ENCODE data around the gene ZDHHC4. TPM values are rescaled to one million over a fixed set of nuclear protein-coding genes. Genes with fewer than 3 reads are reported as not detected.

Gene ZDHHC4
- polyA plus RNA-seq (2013, experiment 1 of 2) = 48.8 TPM
- 54.1 TPM for polyA plus RNA-seq (2013, experiment 2 of 2)

GRCh38 chr7:6577369-6578113 lies at the start of gene ZDHHC4:
TSS of gene ZDHHC4 (plus strand) at chr7:6577454. CDS start at chr7:6580562, 3,108 bp downstream.
- peaks cover 2 to 3% of the 10 kb centered on the region in 2 experiments for H3K27me3 ChIP-seq (ENCODE audit: control insufficient read depth in 1 of 2, insufficient read depth in 1 of 2, low read length in 2 of 2)
- H2BK120ac ChIP-seq (ENCODE audit: low read depth, low read length) = peak within 1 kb of the TSS; percentile 54
- peak within 1 kb of the TSS in 1 of 2 experiments; percentile 18 for H2BK12ac ChIP-seq (ENCODE audit: low read length in 2 of 2)
- H2BK5ac ChIP-seq (ENCODE audit: low read depth, low read length, poor library complexity, severe bottlenecking) = peak within 1 kb of the TSS; percentile 22
- H3K79me1 ChIP-seq (replicated peaks; ENCODE audit: low read length, poor library complexity, severe bottlenecking) = peaks cover 9% of the 10 kb centered on the region
- peak within 1 kb of the TSS; percentile 99 for H4K8ac ChIP-seq (ENCODE audit: low read length)
- 39% methylated on average over 29 of the region's 51 CpGs for WGBS
- peak within 1 kb of the TSS; percentile 78 for H2BK15ac ChIP-seq (ENCODE audit: low read depth, poor library complexity, severe bottlenecking)
- DNase-seq = peak; percentile 89
- H3K9ac ChIP-seq (ENCODE audit: low read length) = peak within 1 kb of the TSS; percentile 90
- peaks cover 11 to 24% of the 10 kb centered on the region in 2 experiments for H3K36me3 ChIP-seq (ENCODE audit: control insufficient read depth in 1 of 2, insufficient read depth in 2 of 2, low read depth in 1 of 2, low read length in 2 of 2)
- H3K14ac ChIP-seq (ENCODE audit: low read length in 2 of 2) = peak within 1 kb of the TSS; percentile 37 to 77
- peak within 1 kb of the TSS; percentile 98 for H4K91ac ChIP-seq (ENCODE audit: low read length)
- peak within 1 kb of the TSS; percentile 66 for H3K4me2 ChIP-seq (ENCODE audit: low read length, poor library complexity, severe bottlenecking)
- no peak within 1 kb of the TSS for H3K23ac ChIP-seq (ENCODE audit: low read length in 2 of 2)
- no peaks in the 10 kb centered on the region for H3K9me3 ChIP-seq (ENCODE audit: control insufficient read depth, low read length)
- peak within 1 kb of the TSS; percentile 29 to 91 for H3K18ac ChIP-seq (ENCODE audit: low read depth in 1 of 2, low read length in 2 of 2)
- H3K4me3 ChIP-seq (ENCODE audit: insufficient read depth in 1 of 2, low read depth in 1 of 2, low read length in 2 of 2) = peak within 1 kb of the TSS; percentile 73 to 86
- peak within 1 kb of the TSS; percentile 24 to 95 for H3K4ac ChIP-seq (ENCODE audit: low read depth in 1 of 2, low read length in 2 of 2)
- no peak within 1 kb of the TSS for H2AFZ ChIP-seq (ENCODE audit: low read depth, low read length)
- H2AK5ac ChIP-seq (ENCODE audit: low read length, severe bottlenecking) = no peak within 1 kb of the TSS
- peaks cover 12% of the 10 kb centered on the region for H3K4me1 ChIP-seq (ENCODE audit: control insufficient read depth, insufficient read depth, low read depth, low read length)
- H3K27ac ChIP-seq (ENCODE audit: low read length, poor library complexity, severe bottlenecking) = peak within 1 kb of the TSS; percentile 13

- H2BK120ac ChIP-seq (ENCODE audit: low read depth, low read length) = no peak overlapping the region
- no peaks in the 10 kb centered on the region for H3K36me3 ChIP-seq (ENCODE audit: control insufficient read depth in 1 of 2, insufficient read depth in 2 of 2, low read depth in 1 of 2, low read length in 2 of 2)
- H2AK5ac ChIP-seq (ENCODE audit: low read length, severe bottlenecking) = no peak overlapping the region
- no peak overlapping the region for H3K27ac ChIP-seq (ENCODE audit: low read length, poor library complexity, severe bottlenecking)
- no peak overlapping the region for H3K14ac ChIP-seq (ENCODE audit: low read length in 2 of 2)
- no peaks in the 10 kb centered on the region for H3K79me1 ChIP-seq (replicated peaks; ENCODE audit: low read length, poor library complexity, severe bottlenecking)
- no peak overlapping the region for H3K18ac ChIP-seq (ENCODE audit: low read depth in 1 of 2, low read length in 2 of 2)
- H4K91ac ChIP-seq (ENCODE audit: low read length) = no peak overlapping the region
- H2BK5ac ChIP-seq (ENCODE audit: low read depth, low read length, poor library complexity, severe bottlenecking) = no peak overlapping the region
- H2BK15ac ChIP-seq (ENCODE audit: low read depth, poor library complexity, severe bottlenecking) = no peak overlapping the region
- H2AFZ ChIP-seq (ENCODE audit: low read depth, low read length) = no peak overlapping the region
- H3K9me3 ChIP-seq (ENCODE audit: control insufficient read depth, low read length) = no peaks in the 10 kb centered on the region
- no peak overlapping the region for H4K8ac ChIP-seq (ENCODE audit: low read length)
- H3K4ac ChIP-seq (ENCODE audit: low read depth in 1 of 2, low read length in 2 of 2) = no peak overlapping the region
- H3K4me3 ChIP-seq (ENCODE audit: insufficient read depth in 1 of 2, low read depth in 1 of 2, low read length in 2 of 2) = no peak overlapping the region
- peaks cover 81 to 83% of the 10 kb centered on the region in 2 experiments for H3K27me3 ChIP-seq (ENCODE audit: control insufficient read depth in 1 of 2, insufficient read depth in 1 of 2, low read length in 2 of 2)
- no peak overlapping the region for H2BK12ac ChIP-seq (ENCODE audit: low read length in 2 of 2)
- WGBS = 74% methylated on average over 12 of the region's 13 CpGs
- no peak overlapping the region for H3K9ac ChIP-seq (ENCODE audit: low read length)
- DNase-seq = no peak
- H3K4me2 ChIP-seq (ENCODE audit: low read length, poor library complexity, severe bottlenecking) = no peak overlapping the region
- no peak overlapping the region for H3K23ac ChIP-seq (ENCODE audit: low read length in 2 of 2)
- H3K4me1 ChIP-seq (ENCODE audit: control insufficient read depth, insufficient read depth, low read depth, low read length) = peaks cover 20% of the 10 kb centered on the region
Measured at GRCh38 chr7:6528401-6529130, 48.7 kb upstream of the ZDHHC4 start.

GRCh38 chr7:6529643-6530042 lies 47.6 kb upstream of the ZDHHC4 start:
- H3K18ac ChIP-seq (ENCODE audit: low read depth in 1 of 2, low read length in 2 of 2) = no peak overlapping the region
- 41% methylated on average over 6 of the region's 6 CpGs for WGBS
- H3K4me2 ChIP-seq (ENCODE audit: low read length, poor library complexity, severe bottlenecking) = no peak overlapping the region
- no peak overlapping the region for H3K4me3 ChIP-seq (ENCODE audit: insufficient read depth in 1 of 2, low read depth in 1 of 2, low read length in 2 of 2)
- H3K79me1 ChIP-seq (replicated peaks; ENCODE audit: low read length, poor library complexity, severe bottlenecking) = no peaks in the 10 kb centered on the region
- H2BK15ac ChIP-seq (ENCODE audit: low read depth, poor library complexity, severe bottlenecking) = no peak overlapping the region
- H3K4ac ChIP-seq (ENCODE audit: low read depth in 1 of 2, low read length in 2 of 2) = no peak overlapping the region
- no peak overlapping the region for H2AFZ ChIP-seq (ENCODE audit: low read depth, low read length)
- no peaks in the 10 kb centered on the region for H3K36me3 ChIP-seq (ENCODE audit: control insufficient read depth in 1 of 2, insufficient read depth in 2 of 2, low read depth in 1 of 2, low read length in 2 of 2)
- H3K9ac ChIP-seq (ENCODE audit: low read length) = no peak overlapping the region
- no peak overlapping the region for H4K91ac ChIP-seq (ENCODE audit: low read length)
- H4K8ac ChIP-seq (ENCODE audit: low read length) = no peak overlapping the region
- H3K9me3 ChIP-seq (ENCODE audit: control insufficient read depth, low read length) = no peaks in the 10 kb centered on the region
- H3K4me1 ChIP-seq (ENCODE audit: control insufficient read depth, insufficient read depth, low read depth, low read length) = peaks cover 20% of the 10 kb centered on the region
- no peak overlapping the region for H2BK12ac ChIP-seq (ENCODE audit: low read length in 2 of 2)
- H2BK120ac ChIP-seq (ENCODE audit: low read depth, low read length) = no peak overlapping the region
- H3K23ac ChIP-seq (ENCODE audit: low read length in 2 of 2) = no peak overlapping the region
- H3K27ac ChIP-seq (ENCODE audit: low read length, poor library complexity, severe bottlenecking) = no peak overlapping the region
- no peak for DNase-seq
- no peak overlapping the region for H3K14ac ChIP-seq (ENCODE audit: low read length in 2 of 2)
- H2AK5ac ChIP-seq (ENCODE audit: low read length, severe bottlenecking) = no peak overlapping the region
- no peak overlapping the region for H2BK5ac ChIP-seq (ENCODE audit: low read depth, low read length, poor library complexity, severe bottlenecking)
- H3K27me3 ChIP-seq (ENCODE audit: control insufficient read depth in 1 of 2, insufficient read depth in 1 of 2, low read length in 2 of 2) = peaks cover 80 to 82% of the 10 kb centered on the region in 2 experiments
